Measurements from ENCODE around the gene HACL1. TPM values are rescaled to one million over a fixed set of nuclear protein-coding genes. Genes with fewer than 3 reads are reported as not detected.
A peak's percentile ranks its signal among the peaks of the same experiment; 100 is the strongest.

The HACL1 gene
- total RNA-seq, 1 experiment from 2014 or later, result 44.9 TPM

GRCh38 chr3:15602146-15602536 is 772 bp upstream of the HACL1 start:
- H3K27me3 Mint-ChIP-seq (ENCODE audit: low read depth), result no peaks in the 10 kb centered on the region
- ATAC-seq (peak; percentile 2; the same call in 1 of the 2 replicates), DNase-seq (ENCODE audit: low spot score) (no peak)
- peak overlapping the region; percentile 100 for H3K27ac Mint-ChIP-seq
- ChIA-PET CTCF (interaction anchor here (0.8 kb wide), 1 partner anchor 75 kb away, joined by 4 read pairs; no protein-coding TSS in a partner anchor), POLR2A (no interaction called here)
- H3K4me3 Mint-ChIP-seq, result peak overlapping the region; percentile 100
- peaks cover 54% of the 10 kb centered on the region for H3K36me3 Mint-ChIP-seq
- H3K4me1 Mint-ChIP-seq, result peaks cover 21% of the 10 kb centered on the region
- peaks cover 23% of the 10 kb centered on the region for H3K9me3 Mint-ChIP-seq
- TF ChIP-seq FOXP4 (CRISPR knock-in tag; IDR thresholded peaks at IDR 0.05) (0 out of 2 replicates have a peak, but pooled peaks have one; percentile 4), NFE2L1 (CRISPR knock-in tag; IDR thresholded peaks at IDR 0.05) (no peak), AFF4 (CRISPR knock-in tag; IDR thresholded peaks at IDR 0.05; ENCODE audit: borderline replicate concordance) (no peak)

GRCh38 chr3:15601046-15601398 is 347 bp downstream of the HACL1 start:
- H3K4me3 Mint-ChIP-seq, result peak overlapping the region; percentile 100
- H3K27me3 Mint-ChIP-seq (ENCODE audit: low read depth), result no peaks in the 10 kb centered on the region
- peak overlapping the region; percentile 100 for H3K27ac Mint-ChIP-seq
- peaks cover 64% of the 10 kb centered on the region for H3K36me3 Mint-ChIP-seq
- H3K4me1 Mint-ChIP-seq, result peaks cover 14% of the 10 kb centered on the region
- ChIA-PET POLR2A (interaction anchor here (0.6 kb wide), 1 partner anchor 502 kb away, joined by 3 read pairs; no protein-coding TSS in a partner anchor), CTCF (interaction anchor here (0.9 to 1.1 kb wide), 2 partner anchors 195 to 259 kb away, joined by 3 read pairs; no protein-coding TSS in a partner anchor)
- H3K9me3 Mint-ChIP-seq, result peaks cover 23% of the 10 kb centered on the region
- peak; percentile 4 for ATAC-seq
- TF ChIP-seq ARID4B (CRISPR knock-in tag; IDR thresholded peaks at IDR 0.05; ENCODE audit: borderline replicate concordance) (no peak), E2F1 (CRISPR knock-in tag; IDR thresholded peaks at IDR 0.05) (no peak), NFATC4 (CRISPR knock-in tag; IDR thresholded peaks at IDR 0.05) (no peak), RORB (CRISPR knock-in tag; IDR thresholded peaks at IDR 0.05) (no peak), ZBTB43 (CRISPR knock-in tag; IDR thresholded peaks at IDR 0.05) (no peak), SMAD4 (CRISPR knock-in tag; IDR thresholded peaks at IDR 0.05) (no peak), TEAD4 (CRISPR knock-in tag; IDR thresholded peaks at IDR 0.05) (no peak), ZNF512 (CRISPR knock-in tag; IDR thresholded peaks at IDR 0.05; ENCODE audit: borderline replicate concordance) (no peak), ZNF396 (CRISPR knock-in tag; IDR thresholded peaks at IDR 0.05; ENCODE audit: borderline replicate concordance) (no peak), EMX1 (CRISPR knock-in tag; IDR thresholded peaks at IDR 0.05) (no peak), GABPB1 (CRISPR knock-in tag; IDR thresholded peaks at IDR 0.05) (no peak), MYBL2 (CRISPR knock-in tag; IDR thresholded peaks at IDR 0.05) (no peak), USF1 (CRISPR knock-in tag; IDR thresholded peaks at IDR 0.05) (no peak), ZNF317 (CRISPR knock-in tag; IDR thresholded peaks at IDR 0.05; ENCODE audit: borderline replicate concordance, low read depth) (no peak), ZNF423 (CRISPR knock-in tag; IDR thresholded peaks at IDR 0.05) (no peak), ATF3 (CRISPR knock-in tag; conservative IDR thresholded peaks at IDR 0.05) (no peak), PRRX2 (CRISPR knock-in tag; IDR thresholded peaks at IDR 0.05) (no peak)
- DNase-seq (ENCODE audit: low spot score), result no peak

Measured in WTC11 (cell line).